GOT3 (cell line): ENCODE data around the gene FYN.

Experiments used
- DNase-seq: peaks from one replicate; lab custom pipeline; 2025; ENCODE audit warnings: mixed read lengths; lab: John Stamatoyannopoulos, UW

Gene FYN

GRCh38 chr6:111725446-111726112 lies 147.7 kb downstream of the FYN start:
- DNase-seq: no peak

- no peak for DNase-seq
Measured at GRCh38 chr6:111724505-111724904, 148.7 kb downstream of the FYN start.

DNA sequence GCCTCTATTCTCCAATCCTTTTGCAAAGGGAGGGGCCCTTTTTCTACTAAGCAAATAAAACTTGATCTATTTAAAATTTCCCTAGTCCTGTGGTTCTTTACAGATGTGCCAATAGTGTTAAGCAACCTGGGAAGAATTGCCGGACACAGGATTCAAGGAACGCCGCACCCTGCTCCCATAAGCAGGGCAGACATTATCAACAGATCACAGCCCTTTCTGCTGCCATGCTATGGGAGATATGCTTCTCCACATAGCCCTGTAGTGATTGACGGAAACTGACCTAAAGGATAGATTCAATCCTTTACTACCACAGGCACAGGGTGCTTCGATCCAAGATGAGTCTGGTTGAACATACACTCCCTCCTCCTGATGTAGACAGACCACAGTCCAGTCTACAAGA lies 149.2 kb downstream of the FYN start:
- no peak for DNase-seq

- DNase-seq: no peak
Measured at GRCh38 chr6:111723412-111723970, 149.8 kb downstream of the FYN start.

DNA sequence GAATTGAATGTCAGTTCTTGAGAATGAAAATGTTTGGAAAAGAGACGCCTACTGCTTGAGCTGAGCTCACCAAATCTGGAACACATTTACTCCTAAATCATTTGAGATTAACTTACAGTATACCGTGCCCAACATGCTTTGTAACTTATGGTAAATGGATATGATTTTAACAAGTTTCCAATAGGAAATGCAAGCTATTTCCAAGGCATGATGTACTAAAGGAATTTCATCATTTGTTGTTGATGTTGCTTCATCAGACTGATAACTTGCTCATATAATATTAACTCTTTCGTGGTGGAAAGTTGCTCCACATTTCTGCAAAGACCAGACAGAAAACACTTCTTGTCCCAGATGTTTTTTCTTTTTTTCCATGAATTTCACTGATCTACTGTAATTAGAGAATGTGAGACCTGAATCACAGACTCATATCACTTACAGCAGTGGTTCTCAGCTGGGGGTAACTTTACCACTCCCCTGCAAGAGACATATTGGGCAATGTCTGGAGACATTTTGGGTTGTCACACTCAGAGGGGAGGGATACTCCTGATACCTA lies 151.0 kb downstream of the FYN start:
- DNase-seq: no peak

GRCh38 chr6:111721753-111722154 lies 151.5 kb downstream of the FYN start:
- DNase-seq: no peak

DNA sequence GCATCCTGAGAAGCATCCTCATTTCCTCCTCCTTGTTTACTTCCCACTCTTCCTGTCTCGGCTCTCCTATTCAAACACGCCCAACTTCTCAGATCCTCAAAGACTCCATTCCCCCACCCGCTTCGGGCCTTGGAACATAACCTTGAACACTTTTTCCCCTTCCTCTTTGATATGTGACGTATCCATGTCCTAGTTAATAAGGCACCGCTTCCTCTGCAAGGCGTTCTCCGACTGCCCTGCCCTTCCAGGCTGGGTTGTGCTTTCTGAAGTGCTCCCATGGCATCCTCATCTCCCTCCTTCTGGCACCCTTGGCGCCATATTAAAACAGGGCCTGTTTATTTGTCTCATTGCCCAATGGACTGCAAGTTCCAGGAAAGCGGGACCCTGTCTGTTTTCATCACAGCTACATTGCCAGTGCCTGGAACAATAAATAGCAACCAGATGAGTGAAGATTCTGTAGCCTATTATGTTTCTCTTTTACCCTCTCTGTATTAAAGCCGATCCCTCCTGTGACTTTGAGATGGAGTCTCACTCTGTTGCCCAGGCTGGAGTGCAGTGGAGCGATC lies 152.2 kb downstream of the FYN start:
- DNase-seq: no peak

GRCh38 chr6:111718990-111719389 lies 154.3 kb downstream of the FYN start:
- DNase-seq: no peak

DNA sequence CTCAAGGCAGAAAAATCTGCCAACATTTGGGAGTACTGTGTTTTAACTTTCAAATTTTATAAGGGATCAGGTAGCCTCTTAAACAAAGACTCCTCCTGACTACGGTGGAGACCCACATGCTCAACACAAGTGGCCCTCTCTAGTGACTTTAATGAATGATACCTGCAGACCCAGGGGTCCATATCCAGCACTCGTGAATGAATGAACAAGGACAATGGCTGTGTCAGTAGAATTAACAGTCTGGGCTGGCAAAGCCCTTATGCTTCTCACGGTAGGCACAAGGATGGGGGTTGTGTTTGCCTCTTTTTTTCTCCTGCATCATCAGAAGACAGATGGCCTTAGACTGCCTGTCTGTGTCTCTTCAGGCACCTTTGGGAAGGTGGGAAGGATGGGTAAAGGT lies 154.9 kb downstream of the FYN start:
- DNase-seq: no peak

DNA sequence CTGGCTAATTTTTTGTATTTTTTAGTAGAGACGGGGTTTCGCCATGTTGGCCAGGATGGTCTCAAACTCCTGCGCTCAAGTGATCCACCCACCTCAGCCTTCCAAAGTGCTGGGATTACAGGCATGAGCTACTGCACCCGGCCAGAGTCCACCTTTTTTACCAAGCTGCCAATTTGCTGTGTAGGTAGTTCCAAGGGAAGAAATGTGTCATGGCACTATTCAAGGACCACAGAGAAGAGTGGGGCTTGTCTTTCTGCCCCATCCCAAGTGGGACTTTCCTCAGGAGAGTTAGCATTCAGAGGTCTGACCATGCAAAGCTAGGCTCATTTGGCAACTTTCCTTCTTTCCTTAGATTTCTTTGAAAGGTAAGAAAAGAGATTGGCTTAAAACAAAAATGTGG lies 155.6 kb downstream of the FYN start:
- no peak for DNase-seq

GRCh38 chr6:111716325-111716724 lies 156.9 kb downstream of the FYN start:
- DNase-seq: no peak

GRCh38 chr6:111715321-111715720 lies 157.9 kb downstream of the FYN start:
- no peak for DNase-seq

DNA sequence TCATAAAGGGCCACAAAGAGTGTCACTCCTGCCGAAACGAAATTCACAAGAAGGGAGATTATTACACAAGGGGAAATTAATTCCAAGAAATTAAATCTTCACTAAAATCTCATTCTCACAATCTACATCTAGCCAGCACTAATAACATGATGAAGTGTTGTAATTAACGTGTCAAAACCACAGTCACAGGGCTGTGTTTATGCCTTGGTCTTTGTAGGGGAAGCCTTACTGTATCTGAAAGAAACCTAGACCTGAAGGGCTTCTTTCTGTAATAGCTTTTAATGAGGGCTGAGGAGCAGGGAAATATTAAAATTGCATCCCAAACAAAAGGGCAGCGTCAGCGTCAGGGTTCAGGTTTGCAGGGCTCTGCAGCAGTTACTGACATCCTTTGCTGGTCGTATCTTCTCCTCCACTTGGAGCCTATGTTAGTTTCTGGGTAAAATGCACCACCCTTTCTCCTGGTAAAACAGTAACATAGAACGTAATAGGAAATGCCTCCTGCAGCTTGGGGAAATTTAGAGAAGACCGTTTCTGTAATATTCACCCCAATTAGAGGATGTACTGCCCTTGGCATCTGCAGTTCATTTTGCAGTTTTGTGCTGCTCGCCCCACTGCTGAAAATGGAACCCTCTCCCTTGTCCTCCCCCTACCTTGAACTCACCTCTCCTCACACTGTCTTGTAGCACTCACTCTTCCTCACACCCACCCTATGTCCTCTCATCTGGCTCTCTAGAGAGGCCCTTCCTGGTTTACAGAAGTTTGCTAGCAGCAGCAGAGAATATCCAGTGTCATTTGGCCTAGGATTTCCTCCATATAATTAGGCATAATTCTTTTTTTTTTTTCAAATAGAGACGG lies 158.6 kb downstream of the FYN start:
- DNase-seq: no peak

GRCh38 chr6:111713811-111714210 lies 159.4 kb downstream of the FYN start:
- no peak for DNase-seq

DNA sequence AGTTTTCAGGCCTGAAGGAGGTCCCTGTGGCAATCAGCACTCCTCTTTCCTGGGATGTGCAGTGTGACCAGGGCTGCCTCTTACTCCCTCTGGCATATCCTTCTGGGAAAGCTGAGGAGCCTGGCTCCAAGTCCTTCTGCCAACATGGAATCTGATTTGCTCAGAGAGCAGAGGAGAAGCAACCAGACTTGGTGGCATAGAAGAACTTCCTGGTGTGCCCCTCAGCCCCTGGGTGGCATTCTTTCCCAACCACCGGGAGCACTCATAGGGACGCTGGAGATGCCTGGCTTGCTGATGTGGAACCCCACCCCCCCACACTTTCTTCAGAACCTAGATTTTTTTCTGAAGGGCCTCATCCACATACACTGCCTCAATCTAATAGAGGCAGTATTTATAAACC lies 160.0 kb downstream of the FYN start:
- no peak for DNase-seq

DNA sequence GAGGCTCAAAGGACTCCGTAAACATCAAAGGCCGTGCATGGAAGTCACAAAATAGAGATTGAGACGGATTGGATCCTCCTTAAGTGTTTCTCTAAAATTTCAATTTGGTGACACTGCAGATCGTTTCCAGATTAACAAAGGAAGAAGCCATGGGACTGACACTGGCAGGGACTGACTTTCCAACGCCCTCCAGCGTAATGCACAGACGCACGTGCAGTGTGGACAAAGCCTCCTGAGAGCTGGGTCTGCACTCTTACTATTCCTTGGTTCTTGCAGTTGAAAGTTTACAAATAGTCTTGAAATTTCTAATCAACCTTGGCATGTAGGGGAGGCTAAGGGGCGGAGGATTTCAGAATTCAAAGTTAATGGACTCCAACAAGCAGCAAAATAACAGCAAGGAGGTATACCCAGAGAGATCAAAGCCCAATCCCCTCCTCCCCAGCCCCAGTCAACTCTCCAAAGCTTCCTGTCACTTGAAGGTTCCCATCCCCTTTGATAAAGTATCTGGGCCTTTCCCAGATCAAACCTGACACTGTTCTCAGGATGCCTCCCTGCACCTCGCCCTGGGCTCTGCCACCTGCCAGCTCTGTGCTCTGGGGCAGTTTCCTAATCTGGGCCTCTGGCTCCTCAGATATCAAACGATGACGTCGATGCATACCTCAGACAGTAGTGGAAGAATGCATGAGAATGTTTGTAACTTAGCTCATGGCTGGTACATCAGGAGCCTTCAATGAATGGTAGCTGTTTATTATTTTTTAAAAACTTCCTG lies 161.1 kb downstream of the FYN start:
- DNase-seq: no peak

DNA sequence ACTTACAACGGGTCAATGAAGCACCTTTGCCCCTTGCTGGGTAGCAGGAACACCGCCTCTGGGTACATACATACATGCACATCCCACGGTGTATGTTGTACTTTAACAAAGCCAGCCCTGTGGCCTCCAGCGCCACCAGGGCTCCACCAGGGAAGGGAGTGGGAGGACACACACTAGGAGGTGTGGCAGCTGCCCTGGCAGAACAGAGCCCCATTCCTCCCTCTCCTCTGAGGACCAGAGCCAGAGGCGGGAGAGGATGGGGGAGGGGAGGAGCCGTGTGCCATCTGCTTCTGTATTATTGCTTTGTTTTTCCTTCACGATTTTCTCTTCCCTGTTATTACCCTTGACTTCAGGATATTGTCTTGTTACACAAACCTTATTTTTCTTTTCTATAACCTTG lies 161.8 kb downstream of the FYN start:
- no peak for DNase-seq

GRCh38 chr6:111710911-111711310 lies 162.3 kb downstream of the FYN start:
- DNase-seq: no peak

GRCh38 chr6:111710439-111710838 lies 162.8 kb downstream of the FYN start:
- DNase-seq: no peak

- DNase-seq: no peak
Measured at GRCh38 chr6:111709615-111710398, 163.4 kb downstream of the FYN start.

GRCh38 chr6:111709201-111709600 lies 164.1 kb downstream of the FYN start:
- DNase-seq: no peak
